Prostate gland (tissue), 2 donors: ENCODE data around the gene PIGC. TPM values are rescaled to one million over a fixed set of nuclear protein-coding genes. Genes with fewer than 3 reads are reported as not detected.

Source experiments
- DNase-seq: peaks from one replicate; pipeline ENCODE4 v3.0.0-alpha.2; 2019; ENCODE audit warnings: low spot score
- H3K27ac ChIP-seq, 2 donors: fragments of 200-600 bp; sonication (generic); 2 replicates each; pipeline ENCODE4 v1.5.1; 2017 to 2019
- H3K27me3 ChIP-seq: fragments of 200-600 bp; sonication (generic); replicated peaks from 2 replicates; pipeline ENCODE4 v1.5.1; 2019; ENCODE audit not compliant: insufficient read depth
- H3K36me3 ChIP-seq, 2 donors: fragments of 200-600 bp; sonication (generic); 1 replicate in 1 of 2; 2 replicates in 1 of 2; pipeline versions ENCODE4 v1.5.1 to v1.8.1; 2017 to 2019
- H3K4me1 ChIP-seq: fragments of 200-600 bp; sonication (generic); replicated peaks from 2 replicates; pipeline ENCODE4 v1.5.1; 2019
- H3K4me3 ChIP-seq, 2 donors: fragments of 200-600 bp; sonication (generic); 2 replicates each; pipeline ENCODE4 v1.5.1; 2017 to 2019
- H3K9me3 ChIP-seq: fragments of 200-600 bp; sonication (generic); 2 replicates; pipeline ENCODE4 v1.5.1; 2017
- CTCF ChIP-seq, 4 experiments: fragments of 200-600 bp in 2 of 4; fragments of 450-650 bp in 2 of 4; sonication (generic) in 2 of 4; IDR thresholded peaks; 1 replicate in 3 of 4; 2 replicates in 1 of 4; pipeline ENCODE4 v1.5.1; 2016 to 2019; ENCODE audit warnings: antibody characterized with exemption in 4 of 4, mild to moderate bottlenecking in 2 of 4, moderate library complexity in 2 of 4
- POLR2A ChIP-seq: fragments of 450-650 bp; IDR thresholded peaks from one replicate; pipeline ENCODE4 v1.6.1; 2016; ENCODE audit warnings: antibody characterized with exemption, mild to moderate bottlenecking
- POLR2AphosphoS5 ChIP-seq: sonication (generic); formaldehyde crosslinking; IDR thresholded peaks from one replicate; pipeline ENCODE4 v1.6.1; 2017; ENCODE audit warnings: antibody characterized with exemption
- WGBS: methylation state at CpG from one replicate; pipeline ENCODE4 v1.1.5; 2018; 5-methylcytosine and 5-hydroxymethylcytosine counted together
- intact Hi-C: fragments of 100-400 bp; cut with DNase I; formaldehyde crosslinking; loops from one replicate; pipeline ENCODE4 v1.14.2; 2022
- total RNA-seq, 2 donors: library from RNA; depleted of rRNA; stranded (reverse); fragments of >200 nt; gene quantifications; one replicate each; pipeline ENCODE4 v1.1.0, GENCODE V29; 2016

Gene PIGC
- 10 to 100 TPM; 24.1 to 34.1 TPM for total RNA-seq

GRCh38 chr1:172443666-172444453, at the start of gene PIGC:
Gene PIGC, minus strand, starts transcription at chr1:172444069. Its CDS starts 1,447 bp downstream, at chr1:172442622.
- Histone ChIP-seq H3K4me1 (no peaks in the 10 kb centered on the region), H3K4me3 (peak within 1 kb of the TSS; percentile 87 to 93), H3K9me3 (no peaks in the 10 kb centered on the region), H3K27me3 (no peaks in the 10 kb centered on the region), H3K27ac (peak within 1 kb of the TSS; percentile 71 to 83), H3K36me3 (no peaks in the 10 kb centered on the region)
- TF ChIP-seq POLR2AphosphoS5 (peak; percentile 72), POLR2A (no peak), CTCF (IDR thresholded peaks at IDR 0.05) (peak; percentile 53 to 88 (median 84))
- intact Hi-C loops, result loop anchor here (10.0 kb wide), 1 partner anchor 639 kb away; no protein-coding TSS in a partner anchor
- WGBS, result 3% methylated on average over 43 of the region's 43 CpGs
- DNase-seq, result peak; percentile 86

GRCh38 chr1:172492421-172492820, 48.6 kb upstream of the PIGC start:
- Histone ChIP-seq H3K36me3 (no peaks in the 10 kb centered on the region), H3K4me1 (no peaks in the 10 kb centered on the region)
- DNase-seq, result no peak

GRCh38 chr1:172489847-172490246, 46.0 kb upstream of the PIGC start:
- 81% methylated on average over 3 of the region's 3 CpGs for WGBS
- intact Hi-C loops, result no loop called here
- no peak for TF ChIP-seq CTCF (IDR thresholded peaks at IDR 0.05)
- TF ChIP-seq POLR2A, result no peak
- TF ChIP-seq POLR2AphosphoS5, result no peak

More at GRCh38 chr1:172492421-172492820, 48.6 kb upstream of the PIGC start:
- intact Hi-C loops, result no loop called here
- Histone ChIP-seq H3K27ac (no peak overlapping the region), H3K9me3 (no peaks in the 10 kb centered on the region), H3K27me3 (no peaks in the 10 kb centered on the region), H3K4me3 (no peak overlapping the region)
- 50% methylated on average over 1 of the region's 1 CpG for WGBS
- no peak for TF ChIP-seq CTCF (IDR thresholded peaks at IDR 0.05)
- no peak for TF ChIP-seq POLR2AphosphoS5
- no peak for TF ChIP-seq POLR2A

GRCh38 chr1:172488393-172488792, 44.5 kb upstream of the PIGC start:
- 98% methylated on average over 3 of the region's 3 CpGs for WGBS
- Histone ChIP-seq H3K4me1 (no peaks in the 10 kb centered on the region), H3K4me3 (no peak overlapping the region), H3K9me3 (no peaks in the 10 kb centered on the region), H3K27ac (no peak overlapping the region), H3K36me3 (no peaks in the 10 kb centered on the region), H3K27me3 (no peaks in the 10 kb centered on the region)
- intact Hi-C loops, result no loop called here
- no peak for DNase-seq
- TF ChIP-seq CTCF (IDR thresholded peaks at IDR 0.05), result no peak
- no peak for TF ChIP-seq POLR2A
- TF ChIP-seq POLR2AphosphoS5, result no peak

More at GRCh38 chr1:172489847-172490246, 46.0 kb upstream of the PIGC start:
- H3K9me3 ChIP-seq, result no peaks in the 10 kb centered on the region
- no peaks in the 10 kb centered on the region for H3K36me3 ChIP-seq
- H3K27ac ChIP-seq, result no peak overlapping the region
- no peaks in the 10 kb centered on the region for H3K27me3 ChIP-seq
- DNase-seq, result no peak
- no peaks in the 10 kb centered on the region for H3K4me1 ChIP-seq
- no peak overlapping the region for H3K4me3 ChIP-seq

GRCh38 chr1:172487550-172487949, 43.7 kb upstream of the PIGC start:
- Histone ChIP-seq H3K27me3 (no peaks in the 10 kb centered on the region), H3K9me3 (no peaks in the 10 kb centered on the region), H3K4me3 (no peak overlapping the region), H3K36me3 (no peaks in the 10 kb centered on the region), H3K27ac (no peak overlapping the region), H3K4me1 (no peaks in the 10 kb centered on the region)
- intact Hi-C loops, result no loop called here
- no peak for DNase-seq
- WGBS, result 95% methylated on average over 4 of the region's 4 CpGs
- TF ChIP-seq POLR2A (no peak), CTCF (IDR thresholded peaks at IDR 0.05) (no peak), POLR2AphosphoS5 (no peak)
